ENCODE measurements around the gene SLC17A7. TPM values are rescaled to one million over a fixed set of nuclear protein-coding genes. Genes with fewer than 3 reads are reported as not detected.

SLC17A7 gene
- total RNA-seq, 1 donor from 2014 or later = 13.9 TPM

DNA sequence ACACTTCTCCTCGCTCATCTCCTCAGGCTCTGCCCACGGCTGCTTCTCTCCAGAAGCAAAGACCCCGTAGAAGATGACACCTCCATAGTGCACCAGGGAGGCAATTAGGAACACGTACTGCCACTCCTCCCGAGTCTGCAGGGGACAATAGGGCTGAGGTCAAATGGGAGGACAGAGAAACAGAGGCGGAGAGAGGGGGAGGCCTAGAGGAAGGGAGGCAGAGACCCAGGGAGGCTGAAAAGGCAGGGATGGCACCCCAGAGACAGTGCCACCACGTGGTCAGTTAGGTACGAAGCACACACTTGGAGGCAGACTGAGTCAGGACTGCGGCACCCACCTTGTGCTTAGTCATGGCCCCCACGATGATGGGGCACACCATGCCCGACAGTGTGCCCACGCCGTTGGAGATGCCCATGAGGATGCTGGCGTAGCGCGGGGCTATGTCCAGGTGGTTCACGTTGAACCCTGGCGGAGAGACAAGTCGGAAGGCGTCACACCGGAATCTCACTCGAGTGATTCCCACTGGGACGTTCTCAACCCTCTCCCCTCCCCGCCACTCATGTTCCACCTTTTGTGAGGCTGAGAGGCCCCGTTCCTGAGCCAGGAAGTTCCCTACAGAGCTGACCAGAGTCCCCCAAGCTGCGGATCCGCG is 10.5 kb downstream of the SLC17A7 start:
- no peak for DNase-seq (ENCODE audit: low spot score in 2 of 2)

DNA sequence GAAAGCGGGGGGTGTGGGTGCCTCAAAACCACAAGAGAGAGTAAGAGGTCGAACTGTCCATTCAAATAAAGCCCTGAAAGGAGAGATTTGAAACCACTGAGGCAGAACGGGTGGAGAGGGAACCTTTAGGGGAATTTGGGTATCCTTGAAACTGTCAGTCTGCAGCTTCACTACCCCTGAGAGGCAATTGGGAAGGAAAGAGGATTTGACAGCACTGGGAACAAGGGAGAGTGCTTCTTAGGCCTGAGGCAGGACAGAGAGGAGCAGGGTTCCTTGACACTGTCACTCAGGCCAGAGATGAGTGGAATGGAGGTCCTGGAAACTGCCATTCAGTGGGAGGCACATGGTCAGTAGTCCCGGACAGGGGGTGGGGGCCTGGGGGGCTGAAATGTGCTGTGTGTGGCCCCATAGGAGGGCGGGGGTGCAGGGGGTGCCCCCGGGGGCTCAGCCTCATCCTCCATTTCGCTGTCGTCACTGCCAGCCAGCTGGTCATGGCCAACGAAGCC is 11.1 kb downstream of the SLC17A7 start:
- FAIRE-seq (no peak), DNase-seq (ENCODE audit: low spot score in 2 of 2) (no peak)

More for the DNA sequence above, 10.5 kb downstream of the SLC17A7 start:
- no peak for FAIRE-seq

DNA sequence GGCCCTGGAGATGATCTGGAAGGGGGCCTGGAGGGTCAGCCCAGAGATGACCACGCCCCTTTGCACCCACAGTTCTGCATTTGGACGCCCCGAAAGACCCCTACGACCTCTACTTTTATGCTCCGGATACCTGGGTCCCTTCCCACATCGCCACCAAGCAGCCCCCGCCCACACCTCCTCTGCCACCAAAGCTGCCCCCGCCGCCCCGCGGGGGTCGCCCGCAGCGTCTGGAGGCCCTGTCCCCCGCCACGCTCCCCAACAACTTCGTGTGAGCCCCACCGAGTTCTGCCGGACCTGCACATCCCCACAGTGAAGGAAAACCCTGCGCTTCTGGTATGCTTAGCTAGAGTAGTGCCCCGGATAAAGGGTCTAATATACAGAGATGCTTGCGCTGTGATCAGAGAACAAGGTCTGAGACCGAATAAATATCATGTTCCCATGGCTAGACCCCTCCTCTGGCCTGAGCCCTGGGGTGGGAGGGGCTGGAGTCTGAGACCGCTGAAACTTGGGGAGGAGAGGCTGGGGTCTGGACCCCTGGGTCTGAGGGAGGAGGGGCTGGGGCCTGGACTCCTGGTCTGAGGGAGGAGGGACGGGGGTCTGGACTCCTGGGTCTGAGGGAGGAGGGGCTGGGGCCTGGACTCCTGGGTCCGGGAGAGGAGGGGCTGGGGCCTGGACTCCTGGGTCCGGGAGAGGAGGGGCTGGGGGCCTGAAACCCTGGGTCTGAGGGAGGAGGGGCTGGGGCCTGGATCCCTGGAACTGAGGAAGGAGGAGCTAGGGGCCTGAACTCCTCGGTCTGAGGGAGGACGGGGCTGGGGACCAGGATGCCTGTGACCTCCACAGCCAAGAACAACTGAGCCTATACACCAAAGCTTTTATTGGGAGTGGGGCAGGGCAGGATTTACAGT is 12.5 kb downstream of the SLC17A7 start:
- FAIRE-seq (no peak), DNase-seq (ENCODE audit: low spot score in 2 of 2) (no peak)

DNA sequence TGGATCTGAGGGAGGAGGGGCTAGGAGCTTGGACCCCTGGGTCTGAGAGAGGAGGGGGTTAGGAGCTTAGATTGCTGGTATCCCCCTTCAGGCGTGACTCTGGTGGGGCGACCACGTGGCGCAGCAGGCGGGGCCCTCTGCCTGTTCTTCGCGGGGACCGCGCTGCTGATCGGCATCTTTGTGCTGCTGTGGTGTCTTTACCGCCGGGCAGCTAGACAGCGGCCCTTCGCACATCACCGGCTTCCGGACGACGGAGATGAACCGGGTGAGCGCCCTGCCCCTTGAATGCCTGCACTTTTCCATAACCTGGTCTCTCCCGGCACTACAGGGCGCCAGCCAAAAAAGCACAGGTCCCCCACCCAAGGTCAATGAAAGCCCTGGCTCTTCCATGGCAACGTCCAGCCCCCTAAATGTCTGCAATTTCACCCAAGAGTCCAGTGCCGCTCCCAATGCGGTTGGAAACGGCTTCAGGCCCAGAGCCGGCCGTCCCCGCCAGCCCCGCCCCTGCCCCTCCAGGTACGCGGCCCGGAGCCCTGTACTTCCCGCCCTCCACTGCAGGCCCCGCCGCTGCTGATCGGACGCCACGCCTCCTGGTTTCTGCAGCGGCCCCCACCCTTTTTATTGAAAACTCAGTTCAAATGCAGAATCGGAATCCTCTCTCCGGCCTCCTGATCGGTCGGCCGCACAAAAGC is 13.3 kb downstream of the SLC17A7 start:
- DNase-seq (ENCODE audit: low spot score in 2 of 2) = no peak
- FAIRE-seq = no peak

DNA sequence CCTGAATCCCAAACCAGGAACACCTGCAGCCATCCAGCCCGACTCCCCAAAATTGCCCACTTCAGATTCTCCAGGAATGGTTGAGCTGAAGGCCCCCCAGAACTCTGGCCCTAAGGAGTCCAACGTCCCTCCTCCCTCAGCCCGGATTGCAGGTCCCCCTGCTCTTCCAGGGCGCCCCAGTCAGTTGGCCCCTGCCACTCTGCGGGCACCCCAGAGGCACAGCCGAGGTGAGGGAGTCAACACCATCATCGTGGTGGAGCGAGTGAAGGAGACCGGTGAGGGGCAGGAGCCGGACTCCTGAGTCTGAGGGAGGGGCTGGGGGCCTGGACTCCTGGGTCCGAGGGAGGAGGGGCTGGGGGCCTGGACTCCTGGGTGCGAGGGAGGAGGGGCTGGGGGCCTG is 14.0 kb downstream of the SLC17A7 start:
- FAIRE-seq (no peak), DNase-seq (ENCODE audit: low spot score in 2 of 2) (no peak)

DNA sequence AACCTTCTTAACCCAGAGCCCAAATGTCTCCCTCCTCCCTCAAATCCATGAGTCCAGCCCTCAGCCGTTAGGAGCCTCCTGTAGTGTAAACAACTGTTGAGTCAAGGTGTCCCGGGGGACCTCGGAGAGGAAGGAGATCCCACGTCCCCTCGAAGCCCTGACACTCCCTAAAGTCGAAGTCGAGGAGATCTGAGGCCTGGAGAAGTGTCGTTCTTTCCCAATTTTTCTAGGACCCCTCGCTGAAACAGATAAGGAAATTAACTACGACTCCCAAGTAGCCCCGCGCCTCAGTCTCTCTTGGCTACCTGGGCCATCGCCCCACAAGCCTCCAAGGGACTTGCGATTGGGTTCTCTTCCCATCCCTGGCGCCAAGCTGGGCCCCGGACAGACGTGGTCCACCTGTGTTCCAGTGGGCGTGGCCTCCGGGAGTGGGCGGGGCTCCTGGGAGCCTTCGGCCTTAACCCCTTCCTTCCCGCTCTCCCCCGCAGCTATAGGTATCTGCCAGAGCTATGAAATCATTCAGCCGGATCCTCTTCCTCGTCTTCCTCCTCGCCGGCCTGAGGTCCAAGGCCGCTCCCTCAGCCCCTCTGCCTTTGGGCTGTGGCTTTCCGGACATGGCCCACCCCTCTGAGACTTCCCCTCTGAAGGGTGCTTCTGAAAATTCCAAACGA is 15.3 kb downstream of the SLC17A7 start:
- DNase-seq (ENCODE audit: low spot score in 2 of 2) = no peak
- no peak for FAIRE-seq

DNA sequence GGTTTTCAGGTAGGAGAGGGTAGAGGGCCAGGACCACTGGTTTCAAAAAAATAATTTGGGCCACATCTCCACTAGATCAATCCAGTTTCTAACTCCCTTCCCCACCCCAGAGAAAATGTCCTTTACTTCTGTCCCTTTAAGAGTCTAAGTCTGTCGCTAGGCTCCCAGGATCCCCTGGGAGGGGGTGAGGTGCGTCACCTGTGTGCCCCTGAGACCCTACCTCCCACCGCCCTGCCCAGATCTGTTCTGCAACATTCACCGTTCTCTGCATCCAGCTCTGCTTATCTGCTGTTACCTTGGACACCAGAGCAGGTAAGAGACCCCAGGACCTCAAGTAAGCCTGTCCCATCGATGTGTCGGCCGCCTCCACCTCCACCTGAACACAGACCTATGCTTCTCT is 16.1 kb downstream of the SLC17A7 start, which contains the start of gene GFY:
Gene GFY, plus strand, starts transcription at position 211 of the 400 bp plus-strand sequence. CDS start 1,043 bp downstream, outside the sequence.
- no peak for DNase-seq (ENCODE audit: low spot score in 2 of 2)
- no peak for FAIRE-seq

DNA sequence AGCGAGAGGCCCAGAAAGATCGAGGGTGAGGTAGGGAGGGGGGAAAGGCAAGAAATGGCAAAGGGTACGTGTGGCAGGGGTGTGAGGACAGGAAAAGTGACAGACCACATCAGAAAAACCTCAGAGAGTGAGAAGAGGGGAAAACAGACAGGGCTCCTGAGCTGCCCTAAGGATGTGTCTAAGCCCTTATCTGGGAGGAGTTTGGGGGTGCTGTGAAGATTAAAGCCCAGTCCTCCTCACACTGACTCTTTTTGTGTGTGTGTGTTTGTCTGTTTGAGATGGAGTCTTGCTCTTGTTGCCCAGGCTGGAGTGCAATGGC is 17.4 kb downstream of the SLC17A7 start:
- no peak for DNase-seq (ENCODE audit: low spot score in 2 of 2)
- no peak for FAIRE-seq

DNA sequence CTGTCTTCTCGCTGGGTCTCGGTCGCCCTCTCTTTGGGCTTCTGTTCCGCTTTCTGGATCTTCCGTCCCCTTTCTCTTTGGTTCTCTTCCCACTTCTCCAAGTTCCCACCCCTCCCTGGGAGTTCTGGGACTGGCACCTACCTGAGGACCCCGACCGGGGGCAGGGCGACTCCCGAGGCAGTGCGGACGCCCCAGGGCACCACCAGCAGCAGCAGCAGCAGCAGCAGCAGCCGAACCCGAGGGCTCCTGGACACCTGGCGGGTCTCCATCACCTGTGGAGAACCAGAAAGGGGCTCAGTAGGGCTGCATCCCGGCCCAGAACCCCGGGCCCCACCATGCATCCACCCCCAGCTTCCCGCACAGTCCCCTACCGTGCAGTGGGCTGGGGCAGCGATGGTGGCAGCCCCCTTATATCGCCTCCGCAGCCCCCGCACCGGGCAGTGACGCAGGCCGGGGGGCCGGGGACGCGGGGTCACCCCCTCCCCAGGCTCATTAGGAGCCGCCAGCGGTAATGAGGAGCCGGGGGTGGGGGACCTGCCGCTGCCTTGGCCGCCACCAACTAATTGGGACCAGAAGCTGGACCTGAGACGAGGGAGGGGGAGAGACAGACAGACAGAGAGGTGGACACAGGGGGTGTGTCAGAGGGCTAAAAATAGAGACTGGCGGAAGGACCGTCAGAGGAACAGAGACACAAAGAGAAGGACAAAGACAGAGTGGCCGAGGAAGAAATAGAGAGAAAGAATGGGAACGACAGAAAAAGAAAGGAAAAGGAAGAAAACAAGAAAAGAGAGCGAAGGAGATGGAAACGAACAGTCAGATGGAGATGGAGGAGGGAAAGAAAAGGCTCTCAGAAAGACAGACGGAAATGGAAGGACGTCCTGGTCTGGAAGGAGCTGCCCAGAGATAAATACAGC is 18.0 kb downstream of the SLC17A7 start, which contains the start of gene PTH2:
Gene PTH2, minus strand, starts transcription at position 371 of the 914 bp plus-strand sequence. Its CDS starts 102 bp downstream, at position 269.
- DNase-seq (ENCODE audit: low spot score in 2 of 2) (no peak), FAIRE-seq (no peak)

DNA sequence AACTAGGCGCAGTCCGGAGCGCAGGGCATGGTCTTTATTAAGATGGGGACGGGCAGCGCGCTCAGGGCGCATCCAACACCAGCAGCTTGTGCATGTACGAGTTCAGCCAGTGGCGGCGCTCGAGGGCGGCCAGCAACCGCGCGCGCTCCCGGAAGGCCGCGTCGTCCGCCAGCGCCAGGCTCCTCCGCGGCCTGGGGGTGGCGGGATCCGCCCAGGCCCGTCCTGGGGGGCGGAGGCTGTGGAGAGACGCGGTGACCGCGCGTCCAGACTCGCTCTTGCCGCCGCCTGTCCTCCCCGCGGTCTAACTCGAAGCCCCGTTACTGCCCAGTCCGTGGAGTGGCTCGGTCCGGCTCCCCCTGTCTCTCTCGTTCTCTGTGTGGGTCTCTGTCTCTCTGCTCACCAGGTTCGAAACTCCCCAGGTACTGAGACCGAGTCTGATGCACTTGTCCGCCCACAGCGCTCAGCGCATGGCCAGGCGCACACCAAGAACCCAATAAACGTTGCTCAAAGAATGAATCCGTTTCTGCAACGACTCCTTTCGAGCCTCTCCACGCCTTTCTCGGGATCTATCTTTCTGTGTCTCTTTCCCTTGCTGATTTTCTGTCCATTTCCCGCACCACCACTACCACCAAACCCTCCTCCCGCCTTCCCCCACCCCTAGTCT is 18.8 kb downstream of the SLC17A7 start:
- DNase-seq (ENCODE audit: low spot score in 2 of 2) (no peak), FAIRE-seq (no peak)

DNA sequence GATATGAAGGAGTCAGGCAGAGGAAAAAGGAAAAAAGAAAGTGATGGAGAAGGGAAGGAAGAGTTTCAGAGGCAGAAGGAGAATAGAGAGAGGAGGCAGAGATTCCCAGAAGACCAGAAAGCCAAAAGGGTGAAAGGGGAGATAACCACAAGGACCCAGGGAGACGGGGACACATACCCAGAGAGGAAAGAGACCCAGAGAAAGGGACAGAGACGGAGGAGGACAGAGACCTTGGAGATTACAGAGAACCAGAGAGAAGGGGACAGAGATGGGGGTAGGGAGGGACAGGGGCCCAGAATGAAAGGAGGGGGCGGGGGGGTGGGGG is 19.5 kb downstream of the SLC17A7 start:
- DNase-seq (ENCODE audit: low spot score in 2 of 2) (no peak), FAIRE-seq (no peak)

DNA sequence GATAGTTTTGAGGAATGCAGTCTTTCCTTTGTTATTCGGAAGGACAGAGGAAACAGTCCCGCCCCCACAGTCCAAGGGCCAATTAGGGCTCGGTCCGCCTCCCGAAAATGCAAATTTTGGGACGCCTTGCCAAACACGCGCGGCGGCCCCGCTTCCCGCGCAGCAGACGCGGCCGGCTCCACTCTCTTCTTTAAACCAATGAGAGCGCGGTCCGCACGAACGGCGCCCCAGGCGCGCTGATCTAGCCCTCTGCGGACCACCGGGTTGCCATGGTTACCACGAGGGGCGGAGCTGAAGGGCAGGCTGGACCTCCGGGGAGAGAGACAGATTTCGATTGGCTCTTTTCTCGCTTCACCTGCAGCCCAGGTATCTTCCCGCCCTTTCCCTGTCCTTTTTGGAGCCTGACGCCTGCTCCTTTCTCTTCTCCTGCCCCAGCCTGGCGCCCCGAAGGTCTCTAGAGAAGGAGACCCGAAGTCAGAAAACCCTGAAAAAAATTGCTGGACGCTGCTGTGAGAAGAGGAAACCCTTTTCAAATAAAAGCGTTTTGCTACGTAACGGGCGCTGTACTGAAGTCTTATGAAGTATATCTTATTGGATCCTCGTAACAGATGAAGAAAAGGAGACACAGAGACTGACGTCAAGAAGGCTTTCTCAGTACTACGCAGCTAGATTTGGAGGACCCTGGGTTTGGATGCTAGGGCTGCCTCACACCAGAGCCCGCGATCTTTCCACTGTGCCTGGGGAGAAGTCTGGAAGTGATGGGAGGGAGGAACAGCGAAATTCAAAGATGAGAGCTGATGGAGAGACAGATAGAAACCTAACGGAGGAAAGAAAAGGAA is 20.1 kb downstream of the SLC17A7 start:
- peak; percentile 69 to 82 for DNase-seq (ENCODE audit: low spot score in 2 of 2)
- no peak for FAIRE-seq

DNA sequence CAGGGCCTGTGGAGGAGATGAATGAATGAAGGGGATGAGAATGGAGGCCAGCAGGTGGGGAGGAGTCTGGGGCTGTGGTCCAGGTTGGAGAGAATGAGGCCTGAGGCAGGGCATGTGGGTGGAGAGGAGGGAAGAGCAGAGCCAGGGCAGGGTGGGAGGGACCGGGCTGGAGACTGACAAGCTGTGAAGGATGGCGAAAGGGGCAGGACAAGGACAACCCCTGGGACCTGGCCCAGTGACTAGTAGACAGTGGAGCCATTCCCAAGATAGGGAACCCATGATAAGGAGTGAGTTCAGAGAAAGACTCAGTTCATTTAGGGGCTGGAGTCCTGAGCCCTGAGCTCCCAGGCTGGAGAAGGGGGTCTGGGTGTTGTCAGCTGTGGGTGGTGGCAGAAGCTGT is 21.1 kb downstream of the SLC17A7 start:
- DNase-seq (ENCODE audit: low spot score in 2 of 2) = no peak
- no peak for FAIRE-seq

DNA sequence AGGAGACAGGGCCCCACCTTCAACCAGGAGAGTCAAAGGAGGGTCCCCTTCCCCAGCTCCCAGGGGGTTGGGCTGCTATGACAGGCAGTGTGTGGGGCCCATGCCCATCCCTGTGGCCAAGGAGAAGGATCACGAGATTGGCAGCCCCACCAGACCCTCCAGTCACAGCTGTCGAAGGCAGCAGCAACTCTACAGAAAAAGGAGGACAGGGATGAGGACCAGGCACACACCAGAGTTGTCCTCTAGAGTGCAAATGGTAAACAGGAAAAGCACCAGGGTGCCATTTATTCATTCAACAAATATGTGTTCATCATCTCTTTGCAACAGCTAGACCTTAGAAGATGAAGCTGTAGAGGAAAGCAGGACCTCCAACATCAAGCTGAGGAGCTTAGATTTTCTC is 22.2 kb downstream of the SLC17A7 start:
- no peak for FAIRE-seq
- no peak for DNase-seq (ENCODE audit: low spot score in 2 of 2)

DNA sequence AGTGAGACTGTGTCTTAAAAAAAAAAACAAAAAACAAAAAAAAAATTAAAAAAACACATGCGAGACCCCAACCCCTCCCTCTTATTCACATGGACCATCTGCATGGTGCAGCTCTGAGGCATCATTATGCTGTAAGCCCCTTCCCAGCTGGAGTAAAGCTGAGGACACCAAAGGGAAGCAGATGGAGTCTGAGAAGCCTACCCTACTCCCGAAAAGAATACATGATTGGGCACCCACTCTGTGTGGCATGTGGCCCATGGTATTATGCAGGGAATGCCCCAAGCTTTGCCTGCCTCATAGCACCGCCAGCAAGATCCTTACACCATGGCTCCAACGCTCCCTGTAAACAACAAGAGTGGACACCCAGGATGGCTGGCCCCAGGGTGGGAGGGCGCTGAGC is 22.8 kb downstream of the SLC17A7 start:
- DNase-seq (ENCODE audit: low spot score in 2 of 2) (no peak), FAIRE-seq (no peak)

DNA sequence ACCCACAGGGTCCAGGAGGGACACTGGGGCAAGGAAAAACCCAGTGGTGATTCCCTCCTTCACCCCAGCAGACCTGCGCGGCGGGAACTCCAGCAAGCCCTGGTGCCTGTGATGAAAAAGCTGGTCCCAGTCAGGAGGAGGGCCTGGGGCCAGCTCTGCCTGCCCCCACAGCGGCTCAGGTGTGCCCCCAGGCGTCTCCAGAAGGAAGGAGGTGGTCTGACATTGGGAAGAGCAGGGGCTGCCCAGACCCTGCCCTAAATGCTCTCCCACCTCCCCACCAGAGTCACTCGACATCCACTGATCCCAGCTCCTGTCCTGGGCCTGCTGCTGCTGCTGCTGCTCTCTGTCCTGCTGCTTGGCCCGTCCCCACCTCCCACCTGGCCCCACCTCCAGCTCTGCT is 24.2 kb downstream of the SLC17A7 start:
- peak in 1 of 2 donors; percentile 10 for DNase-seq (ENCODE audit: low spot score in 2 of 2)
- no peak for FAIRE-seq

DNA sequence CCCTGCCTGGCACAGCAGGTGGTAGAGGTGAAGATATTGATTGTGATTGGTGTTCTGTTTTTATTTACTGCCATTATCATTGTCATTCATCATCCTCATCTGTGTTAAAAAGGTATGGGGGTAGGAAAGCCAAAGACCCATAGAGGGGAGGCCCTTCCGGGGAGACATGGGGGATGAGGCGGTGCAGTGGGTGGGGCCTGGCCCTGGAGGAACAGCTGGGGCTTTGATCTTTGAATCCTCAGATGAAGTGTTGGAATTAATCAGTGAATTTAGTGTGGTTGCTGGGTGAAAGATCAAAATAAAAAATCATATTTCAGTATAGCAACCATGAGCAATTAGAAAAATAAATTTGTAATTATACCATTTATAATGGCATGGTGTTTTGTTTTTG is 25.5 kb downstream of the SLC17A7 start:
- DNase-seq (ENCODE audit: low spot score in 2 of 2) = no peak
- no peak for FAIRE-seq
